ENCODE data around the gene TMEM30B.
"Not testable (repeated sequence)": the region's sequence is repeated elsewhere in the genome, so short reads cannot be mapped to it uniquely, and the experiment has no call there.

TMEM30B gene, protein sequence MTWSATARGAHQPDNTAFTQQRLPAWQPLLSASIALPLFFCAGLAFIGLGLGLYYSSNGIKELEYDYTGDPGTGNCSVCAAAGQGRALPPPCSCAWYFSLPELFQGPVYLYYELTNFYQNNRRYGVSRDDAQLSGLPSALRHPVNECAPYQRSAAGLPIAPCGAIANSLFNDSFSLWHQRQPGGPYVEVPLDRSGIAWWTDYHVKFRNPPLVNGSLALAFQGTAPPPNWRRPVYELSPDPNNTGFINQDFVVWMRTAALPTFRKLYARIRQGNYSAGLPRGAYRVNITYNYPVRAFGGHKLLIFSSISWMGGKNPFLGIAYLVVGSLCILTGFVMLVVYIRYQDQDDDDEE

DNA sequence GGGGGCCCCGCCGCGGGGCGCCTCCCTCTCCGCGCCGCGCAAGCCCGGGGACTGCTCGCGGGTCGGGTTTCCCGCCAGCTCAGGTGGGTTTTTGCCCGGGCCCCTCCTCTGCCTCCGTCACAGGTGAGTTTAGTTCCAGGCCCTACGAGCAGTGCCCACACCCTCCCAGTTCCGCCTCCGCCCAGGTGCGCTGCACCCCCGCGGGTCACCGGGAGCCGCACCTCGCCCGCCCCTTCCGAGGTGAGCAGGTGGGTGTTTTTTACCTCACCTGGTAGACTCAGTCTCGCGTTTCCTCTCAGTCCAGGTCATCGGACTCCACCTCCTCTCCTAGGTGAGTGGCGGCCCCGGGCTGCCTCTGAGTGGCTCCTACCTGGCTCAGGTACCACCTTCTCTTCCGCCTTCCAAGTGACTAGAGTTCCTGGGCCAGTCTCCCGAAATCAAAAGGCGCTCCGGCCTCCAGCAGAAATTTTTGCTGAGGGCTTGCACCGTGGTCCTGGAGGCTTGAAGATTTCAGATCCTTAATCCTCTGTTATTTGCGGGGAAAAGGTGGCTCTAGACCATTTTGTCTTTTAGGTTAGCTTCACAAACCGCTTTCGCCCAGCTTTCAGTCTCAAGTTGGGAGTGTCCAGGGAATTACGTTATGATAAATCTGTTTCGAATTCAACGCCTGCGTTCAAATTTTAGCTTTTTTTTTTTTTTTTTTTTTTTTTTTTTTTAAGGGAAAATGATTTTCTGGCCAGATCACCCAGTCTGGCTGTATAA is at the start of gene TMEM30B:
TMEM30B (minus strand) TSS at position 153 of the 762 bp plus-strand sequence. CDS start 191 bp downstream, outside the sequence.
- FAIRE-seq (no peak), DNase-seq (ENCODE audit: low spot score) (no peak)

DNA sequence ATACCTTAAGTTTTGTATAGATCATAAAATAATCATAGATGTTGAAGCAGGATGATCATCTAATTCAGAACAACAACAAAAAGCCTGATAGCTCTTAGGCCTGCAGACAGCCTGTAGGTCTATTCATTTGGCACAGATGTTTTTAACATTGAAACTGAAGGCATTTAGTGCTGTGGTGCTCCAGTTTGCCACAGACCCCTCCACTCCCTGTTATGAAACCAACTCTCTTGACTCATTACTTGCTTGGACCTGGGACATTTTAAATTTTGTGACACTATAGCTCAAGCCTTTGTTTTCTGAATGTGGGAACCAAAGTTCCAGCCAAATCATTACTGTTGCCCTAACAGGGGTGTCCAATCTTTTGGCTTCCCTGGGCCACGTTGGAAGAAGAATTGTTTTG is 49.4 kb upstream of the TMEM30B start:
- FAIRE-seq = no peak
- DNase-seq (ENCODE audit: low spot score) = no peak

DNA sequence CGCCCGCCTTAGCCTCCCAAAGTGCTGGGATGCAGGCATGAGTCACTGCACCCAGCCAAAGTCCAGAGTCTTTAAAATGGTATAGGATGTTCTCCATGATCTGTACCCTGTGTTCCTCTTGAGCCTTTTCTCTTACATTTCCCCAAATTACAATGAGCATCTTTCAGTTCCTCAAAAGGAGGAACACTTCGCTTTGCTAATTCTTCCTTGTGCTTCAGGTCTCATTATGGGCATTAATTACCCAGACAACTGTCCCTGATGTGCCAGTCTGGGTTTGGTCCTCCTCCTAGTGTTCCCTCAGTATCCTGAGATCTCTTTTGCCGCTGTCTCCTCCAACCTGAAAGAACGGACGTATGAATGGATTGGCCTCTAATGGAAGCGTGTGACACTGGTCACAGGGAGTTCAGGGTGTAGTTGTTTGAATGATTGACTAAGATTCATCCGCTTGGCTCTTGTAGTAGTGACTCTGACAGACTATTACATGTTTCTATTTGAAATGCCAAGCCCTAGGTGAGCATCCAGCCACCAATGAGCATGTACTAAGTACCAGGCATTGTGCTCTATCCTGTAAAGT is 48.4 kb upstream of the TMEM30B start:
- DNase-seq (ENCODE audit: low spot score) (no peak), FAIRE-seq (no peak)

GRCh38 chr14:61328626-61329262 is 47.6 kb upstream of the TMEM30B start:
- DNase-seq (ENCODE audit: low spot score) (no peak), FAIRE-seq (no peak)

DNA sequence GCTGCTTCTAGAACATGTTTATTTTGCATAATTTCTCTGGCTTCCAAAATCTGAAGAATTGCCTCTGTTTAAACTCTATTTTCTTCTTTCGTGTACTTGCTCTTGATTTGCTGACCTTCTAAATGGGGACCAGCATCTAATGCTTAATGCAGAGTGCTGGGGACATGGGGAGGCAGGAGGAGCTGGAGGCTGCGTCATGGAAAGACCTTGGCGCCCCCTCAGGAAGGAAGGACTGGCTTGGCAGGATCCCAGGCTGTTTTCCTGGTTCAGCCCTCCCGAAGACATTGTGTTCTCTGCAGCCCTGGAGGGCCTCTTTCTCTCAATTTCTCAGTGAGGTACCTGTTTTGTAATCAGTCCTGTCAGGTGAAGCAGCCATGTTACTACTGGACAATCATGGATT is 45.7 kb upstream of the TMEM30B start:
- no peak for FAIRE-seq
- DNase-seq (ENCODE audit: low spot score) = peak; percentile 59

GRCh38 chr14:61326146-61326545 is 45.0 kb upstream of the TMEM30B start:
- no peak for DNase-seq (ENCODE audit: low spot score)
- no peak for FAIRE-seq

GRCh38 chr14:61325166-61325565 is 44.0 kb upstream of the TMEM30B start:
- DNase-seq (ENCODE audit: low spot score) (no peak), FAIRE-seq (no peak)

DNA sequence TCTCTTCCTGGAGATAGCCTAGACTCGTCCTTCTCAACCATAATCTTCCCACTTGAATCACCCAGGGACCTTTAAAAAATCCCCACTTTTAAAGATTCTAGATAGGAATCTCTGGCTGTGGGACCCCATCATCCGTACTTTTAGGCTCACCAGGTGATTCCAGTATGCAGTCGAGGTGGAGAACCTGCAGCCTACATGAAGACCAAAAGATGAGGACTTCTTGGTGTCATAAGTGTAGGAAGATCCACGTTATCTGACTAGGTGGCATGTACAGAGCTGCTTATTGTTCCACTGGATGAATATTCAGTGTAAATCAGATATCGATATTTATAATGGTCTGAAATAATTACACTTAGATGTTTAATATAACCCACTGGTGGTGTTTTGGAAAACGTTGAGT is 42.8 kb upstream of the TMEM30B start:
- DNase-seq (ENCODE audit: low spot score) (no peak), FAIRE-seq (no peak)

DNA sequence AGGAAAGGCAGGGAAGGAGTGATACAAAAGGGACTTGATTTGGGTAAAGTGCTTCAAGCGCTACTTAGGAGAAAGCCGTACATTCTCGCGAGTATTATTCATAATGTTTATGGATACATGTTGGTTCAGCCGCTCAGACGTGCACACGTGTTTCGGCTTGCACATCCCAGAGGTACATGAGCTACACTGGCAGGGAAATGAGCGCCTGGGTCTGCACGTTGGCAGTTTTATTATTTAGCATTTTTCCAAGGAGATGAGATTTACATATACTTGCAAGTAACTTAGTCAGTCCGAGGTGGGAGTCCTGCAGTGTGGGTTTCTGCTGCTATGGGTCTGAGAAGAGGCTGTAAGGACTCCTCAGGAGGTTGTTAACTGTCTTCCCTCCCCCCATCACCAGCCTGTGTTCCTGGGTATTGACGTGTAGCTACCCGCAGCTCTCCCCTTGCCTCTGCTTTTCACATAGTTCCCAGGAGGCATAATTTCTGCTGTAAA is 41.7 kb upstream of the TMEM30B start:
- DNase-seq (ENCODE audit: low spot score) (peak; percentile 61), FAIRE-seq (no peak)

DNA sequence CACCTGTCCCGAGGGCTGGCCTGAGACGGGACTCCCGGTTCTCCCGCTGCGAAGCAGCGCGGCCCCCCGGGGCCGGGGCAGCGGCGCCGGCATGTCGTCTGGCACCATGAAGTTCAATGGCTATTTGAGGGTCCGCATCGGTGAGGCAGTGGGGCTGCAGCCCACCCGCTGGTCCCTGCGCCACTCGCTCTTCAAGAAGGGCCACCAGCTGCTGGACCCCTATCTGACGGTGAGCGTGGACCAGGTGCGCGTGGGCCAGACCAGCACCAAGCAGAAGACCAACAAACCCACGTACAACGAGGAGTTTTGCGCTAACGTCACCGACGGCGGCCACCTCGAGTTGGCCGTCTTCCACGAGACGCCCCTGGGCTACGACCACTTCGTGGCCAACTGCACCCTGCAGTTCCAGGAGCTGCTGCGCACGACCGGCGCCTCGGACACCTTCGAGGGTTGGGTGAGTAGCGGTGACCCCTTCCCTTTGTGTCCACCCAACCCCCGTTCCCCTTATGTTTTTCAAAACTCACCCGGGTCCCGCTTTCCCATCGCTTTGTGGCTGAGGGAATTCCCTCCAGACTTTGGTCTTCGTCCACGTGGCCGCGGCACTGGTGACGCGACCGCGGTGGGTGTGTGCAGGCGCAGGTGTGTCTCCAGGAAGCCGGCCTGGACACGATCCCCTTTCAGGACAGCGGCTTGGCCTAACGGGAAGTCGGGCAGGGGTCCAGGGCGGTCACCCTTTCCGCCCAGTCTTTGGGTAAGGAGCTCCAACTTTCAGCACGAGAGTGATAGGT is 41.1 kb upstream of the TMEM30B start:
- DNase-seq (ENCODE audit: low spot score) = peak; percentile 67
- peak; percentile 93 for FAIRE-seq

GRCh38 chr14:61321385-61322010 is 40.4 kb upstream of the TMEM30B start, which contains the start of gene PRKCH:
Gene PRKCH, plus strand, starts transcription at chr14:61321579. Its CDS starts 523 bp downstream, at chr14:61322102.
- peak; percentile 95 for FAIRE-seq
- DNase-seq (ENCODE audit: low spot score) = peak; percentile 93

DNA sequence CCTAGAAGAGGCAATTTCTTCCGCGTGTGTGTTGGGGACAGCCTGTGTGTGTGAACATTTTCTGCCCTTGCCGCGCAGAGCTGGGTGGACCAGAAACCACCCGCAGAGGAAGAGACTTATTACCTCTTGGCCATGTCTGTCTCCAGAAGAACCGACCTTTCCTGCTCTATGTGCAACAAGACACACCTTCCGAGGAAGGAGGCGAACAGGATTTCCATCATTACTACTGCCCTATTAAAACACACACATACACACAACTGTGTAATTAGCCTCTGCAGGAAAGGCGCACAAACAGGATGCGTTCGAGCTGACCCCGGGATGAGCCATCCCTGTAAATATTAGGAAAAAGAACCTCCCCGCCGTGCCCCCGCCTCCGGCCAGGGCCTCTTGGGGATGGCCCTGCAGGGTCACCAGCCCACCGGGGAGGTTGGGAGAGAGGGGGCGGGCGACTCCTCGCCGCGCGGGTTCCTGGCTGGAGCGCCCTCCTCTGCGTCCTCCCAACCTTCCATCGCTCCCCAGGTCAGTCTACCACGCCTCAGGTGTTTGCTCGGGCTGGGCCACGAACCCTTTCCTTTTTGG is 39.8 kb upstream of the TMEM30B start:
- FAIRE-seq = peak; percentile 82
- no peak for DNase-seq (ENCODE audit: low spot score)

DNA sequence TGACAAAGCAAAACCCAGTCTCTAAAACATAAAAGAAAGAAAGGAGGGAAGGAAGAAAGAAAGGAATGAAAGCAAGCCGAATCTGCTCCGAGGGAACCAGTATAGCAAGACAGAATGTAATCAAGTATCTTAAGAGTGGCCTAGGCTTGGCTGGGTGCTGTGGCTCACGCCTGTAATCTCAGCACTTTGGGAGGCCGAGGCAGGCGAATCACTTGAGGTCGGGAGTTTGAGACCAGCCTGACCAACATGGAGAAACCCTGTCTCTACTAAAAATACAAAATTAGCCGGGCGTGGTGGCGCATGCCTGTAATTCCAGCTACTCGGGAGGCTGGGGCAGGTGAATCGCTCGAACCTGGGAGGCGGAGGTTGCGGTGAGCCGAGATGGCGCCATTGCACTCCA is 39.0 kb upstream of the TMEM30B start:
- not testable (repeated sequence) for DNase-seq (ENCODE audit: low spot score); FAIRE-seq

- FAIRE-seq = no peak
- DNase-seq (ENCODE audit: low spot score) = no peak
Observed at GRCh38 chr14:61319706-61320105, 38.6 kb upstream of the TMEM30B start.

DNA sequence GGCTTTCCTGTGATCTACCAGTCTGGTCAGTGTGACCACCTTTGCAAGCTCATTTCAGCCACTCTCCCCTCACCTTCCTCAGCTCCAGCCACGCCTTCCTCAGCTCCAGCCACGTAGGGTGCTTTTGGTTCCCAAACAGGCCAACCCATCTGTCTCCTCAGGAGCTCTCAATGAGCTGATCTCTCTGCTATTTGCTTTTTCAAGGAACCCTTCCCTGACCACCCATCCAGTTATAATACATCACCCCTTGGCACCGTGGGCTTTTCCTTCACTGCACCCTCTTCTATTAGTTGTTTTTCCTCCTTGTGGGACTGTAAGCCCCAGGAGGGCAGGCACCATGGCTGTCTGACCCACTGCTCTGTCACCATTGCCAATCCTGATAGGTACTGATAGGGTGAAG is 37.9 kb upstream of the TMEM30B start:
- DNase-seq (ENCODE audit: low spot score) = no peak
- FAIRE-seq = peak; percentile 94

- DNase-seq (ENCODE audit: low spot score) (no peak), FAIRE-seq (no peak)
Observed at GRCh38 chr14:61315313-61315712, 34.2 kb upstream of the TMEM30B start.

- DNase-seq (ENCODE audit: low spot score); FAIRE-seq: not testable (repeated sequence)
Observed at GRCh38 chr14:61308701-61309100, 27.6 kb upstream of the TMEM30B start.

- DNase-seq (ENCODE audit: low spot score) (no peak), FAIRE-seq (no peak)
Observed at GRCh38 chr14:61308198-61308597, 27.1 kb upstream of the TMEM30B start.

DNA sequence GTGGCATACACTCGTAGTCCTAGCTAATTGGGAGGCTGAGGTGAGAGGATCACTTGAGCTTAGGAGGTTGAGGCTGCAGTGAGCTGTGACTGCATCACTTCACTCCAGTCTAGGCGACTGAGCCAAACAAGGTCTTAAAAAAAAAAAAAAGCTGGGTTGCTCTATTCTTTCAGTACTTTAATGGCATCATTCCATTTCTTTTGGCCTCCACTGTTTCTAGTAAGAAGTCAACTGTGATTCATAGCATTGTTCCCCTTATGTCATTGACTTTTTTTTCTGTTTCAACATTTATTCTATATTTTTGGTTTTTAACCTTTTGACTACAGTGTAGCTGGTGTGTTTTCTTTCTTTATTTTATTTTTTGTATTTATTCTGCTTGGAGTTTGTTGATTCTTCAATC is 23.6 kb upstream of the TMEM30B start:
- DNase-seq (ENCODE audit: low spot score) = no peak
- no peak for FAIRE-seq

- FAIRE-seq (no peak), DNase-seq (ENCODE audit: low spot score) (no peak)
Observed at GRCh38 chr14:61300754-61301153, 19.6 kb upstream of the TMEM30B start.
